Lung (tissue), 10 donors: Measurements from ENCODE around the gene SRGAP2C. TPM values are rescaled to one million over a fixed set of nuclear protein-coding genes. Genes with fewer than 3 reads are reported as not detected.
"Not testable (repeated sequence)": the region's sequence is repeated elsewhere in the genome, so short reads cannot be mapped to it uniquely, and the experiment has no call there.

Experiments
- ATAC-seq: fragments of 200-7000 bp; cut with Tn5 transposase; one replicate; pipeline ENCODE4 v1.9.1; 2020; ENCODE audit warnings: moderate number of reproducible peaks; ENCODE audit not compliant: insufficient read depth, low FRiP score
- DNase-seq, 3 donors: peaks; one replicate each; pipeline ENCODE4 v3.0.0-alpha.2; 2013 to 2017
- H3K27ac ChIP-seq, 2 donors: one replicate each; pipeline ENCODE4 v1.5.1; 2013; ENCODE audit warnings: mild to moderate bottlenecking in 2 of 2, moderate library complexity in 2 of 2, control low read depth in 1 of 2, inconsistent platforms in 1 of 2, low read depth in 1 of 2, low read length in 1 of 2
- H3K27me3 ChIP-seq, 3 donors: one replicate each; pipeline ENCODE4 v1.5.1; 2013; ENCODE audit warnings: low read length in 2 of 3; ENCODE audit not compliant: control insufficient read depth in 3 of 3, insufficient read depth in 3 of 3
- H3K36me3 ChIP-seq, 4 donors: one replicate each; pipeline ENCODE4 v1.5.1; 2013; ENCODE audit warnings: low read length in 4 of 4, mild to moderate bottlenecking in 1 of 4, moderate library complexity in 1 of 4; ENCODE audit not compliant: control insufficient read depth in 4 of 4, insufficient read depth in 4 of 4
- H3K4me1 ChIP-seq, 5 donors: one replicate each; pipeline ENCODE4 v1.5.1; 2013; ENCODE audit warnings: low read length in 5 of 5, mild to moderate bottlenecking in 2 of 5, moderate library complexity in 1 of 5; ENCODE audit not compliant: control insufficient read depth in 5 of 5, insufficient read depth in 5 of 5
- H3K4me3 ChIP-seq: one replicate; pipeline ENCODE4 v1.5.1; 2013; ENCODE audit warnings: mild to moderate bottlenecking, control low read depth, moderate library complexity
- H3K9ac ChIP-seq, 2 donors: one replicate each; pipeline ENCODE4 v1.5.1; 2013; ENCODE audit warnings: low read length in 2 of 2, control low read depth in 1 of 2; ENCODE audit not compliant: insufficient read depth in 1 of 2
- H3K9me3 ChIP-seq, 4 donors: one replicate each; pipeline ENCODE4 v1.5.1; 2013; ENCODE audit warnings: low read length in 3 of 4, mild to moderate bottlenecking in 1 of 4, moderate library complexity in 1 of 4; ENCODE audit not compliant: control insufficient read depth in 4 of 4, insufficient read depth in 3 of 4
- WGBS, 2 donors: extraction: QIAGEN DNeasy Blood & Tissue Kit; methylation state at CpG; one replicate each; pipeline ENCODE4 v1.1.7; 2013; 5-methylcytosine and 5-hydroxymethylcytosine counted together
- polyA plus RNA-seq, 2 donors: library from polyadenylated mRNA; stranded (reverse); fragments of 200-250 nt; gene quantifications; one replicate each; pipeline ENCODE4 v1.2.1, GENCODE V29; 2013
- total RNA-seq, 2 donors: library from RNA; depleted of rRNA in 1 of 2; stranded (reverse); fragments of >200 nt in 1 of 2; gene quantifications; one replicate each; pipeline ENCODE4 v1.2.1, GENCODE V29; 2014 to 2021
- donor health status: Bipolar disorder and iron deficiency.
- donor health status: healthy.
- donor health status: DM: yes; HTN: yes; CAD: no.

SRGAP2C gene
- total and polyA plus RNA-seq, 4 donors, result 3.9 to 34.6 (median 12.9) TPM

DNA sequence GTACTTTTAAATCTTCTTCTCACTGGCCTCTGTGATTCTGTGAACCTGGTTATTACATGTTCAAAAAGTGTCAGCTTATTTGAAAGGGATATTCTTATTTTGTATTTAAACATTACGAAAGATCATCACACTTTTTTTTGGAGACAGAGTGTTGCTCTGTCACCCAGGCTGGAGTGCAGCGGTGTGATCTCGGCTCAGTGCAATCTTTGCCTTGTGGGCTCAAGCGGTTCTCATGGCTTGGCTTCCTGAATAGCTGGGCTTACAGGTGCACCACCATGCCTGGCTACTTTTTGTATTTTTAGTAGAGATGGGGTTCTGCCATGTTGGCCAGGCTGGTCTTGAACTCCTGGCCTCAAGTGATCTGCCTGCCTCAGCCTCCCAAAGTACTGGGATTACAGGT, 82.3 kb downstream of the SRGAP2C start:
- DNase-seq, H3K4me1 ChIP-seq, H3K27ac ChIP-seq, ATAC-seq, H3K9me3 ChIP-seq, H3K36me3 ChIP-seq, H3K27me3 ChIP-seq, H3K9ac ChIP-seq, H3K4me3 ChIP-seq: not testable (repeated sequence)
- WGBS, 2 donors, result 89 to 96% methylated on average over 2 to 3 of the region's 4 CpGs

DNA sequence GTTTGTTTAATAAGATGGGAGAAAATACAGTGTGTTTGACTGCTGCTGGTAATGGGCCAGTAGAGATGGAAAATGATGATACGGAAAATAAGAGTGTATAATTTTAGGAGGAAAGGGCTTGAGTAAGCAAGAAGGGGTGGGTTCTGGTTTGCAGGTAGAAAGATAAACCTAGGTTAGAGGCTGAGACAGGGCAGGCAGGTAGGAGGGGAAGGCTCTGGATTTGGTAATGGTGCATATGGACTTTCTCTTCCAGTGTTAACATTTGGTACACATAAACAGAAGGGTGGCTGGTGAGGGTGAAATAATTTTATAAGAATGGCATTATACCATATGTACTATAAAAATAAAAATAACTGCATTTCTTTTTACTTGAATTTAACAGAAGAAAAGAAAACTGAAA, 84.5 kb downstream of the SRGAP2C start:
- no CpG with 5 or more reads among the region's 1 CpG for WGBS, 2 donors

DNA sequence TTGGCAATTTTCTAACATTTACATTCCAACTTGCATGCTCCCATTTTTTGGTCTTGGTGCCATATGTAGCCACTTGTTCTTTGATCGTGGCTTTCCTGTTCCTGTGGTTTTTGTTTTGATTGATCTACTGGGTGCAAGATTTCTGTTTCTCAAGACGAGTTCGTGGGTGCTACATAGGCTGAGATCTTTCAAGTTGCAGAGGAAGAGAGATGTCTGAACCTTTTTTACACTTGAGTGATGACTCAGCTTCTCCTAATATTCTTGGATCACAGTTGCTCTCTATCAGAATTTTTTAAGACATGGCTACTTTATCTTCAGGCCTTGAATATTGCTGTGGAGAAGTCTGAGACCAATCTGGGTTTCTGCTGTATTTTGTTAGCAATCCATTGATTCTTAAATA, 85.2 kb downstream of the SRGAP2C start:
- not testable (repeated sequence) for H3K9me3 ChIP-seq, H3K27ac ChIP-seq, H3K27me3 ChIP-seq, H3K9ac ChIP-seq, H3K36me3 ChIP-seq, H3K4me1 ChIP-seq, DNase-seq, H3K4me3 ChIP-seq
- ATAC-seq, result peak; percentile 17
- no CpG with 5 or more reads among the region's 3 CpGs for WGBS, 2 donors

More for the DNA sequence above, 84.5 kb downstream of the SRGAP2C start:
- not testable (repeated sequence) for H3K27me3 ChIP-seq, H3K9me3 ChIP-seq, H3K4me3 ChIP-seq, DNase-seq, ATAC-seq, H3K4me1 ChIP-seq, H3K27ac ChIP-seq, H3K36me3 ChIP-seq, H3K9ac ChIP-seq

- H3K4me3 ChIP-seq, H3K27me3 ChIP-seq, H3K27ac ChIP-seq, H3K9ac ChIP-seq, DNase-seq, H3K9me3 ChIP-seq, H3K4me1 ChIP-seq, H3K36me3 ChIP-seq: not testable (repeated sequence)
- 35 to 78% methylated on average over 2 of the region's 4 CpGs for WGBS, 2 donors
- ATAC-seq, result peak; percentile 41
Observed at GRCh38 chr1:121271143-121271715, 86.5 kb downstream of the SRGAP2C start.

GRCh38 chr1:121275435-121275834, 90.7 kb downstream of the SRGAP2C start:
- not testable (repeated sequence) for H3K36me3 ChIP-seq, ATAC-seq, DNase-seq, H3K9me3 ChIP-seq, H3K27ac ChIP-seq, H3K9ac ChIP-seq, H3K4me3 ChIP-seq, H3K4me1 ChIP-seq, H3K27me3 ChIP-seq
- WGBS, 2 donors, result 68 to 86% methylated on average over 2 of the region's 2 CpGs

DNA sequence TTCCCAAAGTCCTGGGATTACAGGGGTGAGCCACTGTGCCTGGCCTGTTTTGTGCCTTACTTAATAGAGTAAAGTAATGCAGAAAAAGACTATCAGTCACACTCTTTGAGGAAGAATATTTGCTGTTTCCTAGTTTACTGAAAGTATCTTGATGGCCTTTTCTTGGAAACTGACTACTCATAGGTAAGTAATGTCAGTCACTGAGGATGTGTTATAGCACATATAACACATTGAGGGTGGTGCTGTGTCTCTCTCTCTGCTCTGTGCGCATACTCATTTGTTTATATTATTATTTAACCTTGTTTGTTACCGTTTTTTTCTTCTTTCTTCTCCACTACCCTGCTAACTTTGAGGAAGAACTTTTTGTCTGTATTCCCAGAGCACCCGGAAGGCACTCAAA, 93.4 kb downstream of the SRGAP2C start:
- H3K27me3 ChIP-seq, H3K4me3 ChIP-seq, H3K36me3 ChIP-seq, H3K9ac ChIP-seq, ATAC-seq, H3K9me3 ChIP-seq, H3K4me1 ChIP-seq, DNase-seq, H3K27ac ChIP-seq: not testable (repeated sequence)
- 50 to 60% methylated on average over 1 of the region's 3 CpGs for WGBS, 2 donors

- not testable (repeated sequence) for H3K36me3 ChIP-seq, H3K9ac ChIP-seq, H3K9me3 ChIP-seq, H3K4me3 ChIP-seq, DNase-seq, H3K27me3 ChIP-seq, H3K27ac ChIP-seq, H3K4me1 ChIP-seq, ATAC-seq
- 73 to 95% methylated on average over 3 of the region's 4 CpGs for WGBS, 2 donors
Observed at GRCh38 chr1:121278777-121279547, 94.2 kb downstream of the SRGAP2C start.

DNA sequence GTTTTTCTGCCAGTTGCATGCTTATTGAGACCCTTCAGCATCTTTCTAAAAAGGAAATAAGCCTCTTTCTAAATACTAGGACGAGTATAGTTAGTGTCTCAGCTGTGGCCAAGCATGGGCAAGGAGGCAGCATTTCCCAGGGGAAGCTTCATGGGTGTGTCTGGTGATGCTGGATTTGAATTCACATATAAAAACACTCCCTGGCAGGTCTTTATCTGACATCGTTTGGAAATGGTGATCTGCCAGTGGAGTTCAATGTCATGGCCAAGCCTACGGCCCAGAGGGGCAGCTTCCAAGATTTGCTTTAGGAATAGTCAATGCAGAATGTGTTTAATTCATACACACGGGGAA, 94.7 kb downstream of the SRGAP2C start:
- not testable (repeated sequence) for H3K36me3 ChIP-seq, ATAC-seq, H3K27me3 ChIP-seq, H3K4me3 ChIP-seq, DNase-seq, H3K4me1 ChIP-seq, H3K9ac ChIP-seq, H3K9me3 ChIP-seq, H3K27ac ChIP-seq
- WGBS, 2 donors, result 64 to 86% methylated on average over 1 of the region's 4 CpGs
